Progenitor cell of endocrine pancreas (in vitro differentiated cells): ENCODE measurements around the gene SNX3. TPM values are rescaled to one million over a fixed set of nuclear protein-coding genes. Genes with fewer than 3 reads are reported as not detected.
A peak's percentile ranks its signal among the peaks of the same experiment; 100 is the strongest.

Experiments used
- DNase-seq: peaks from one replicate; pipeline ENCODE4 v3.0.0; 2021; ENCODE audit warnings: low spot score; ENCODE audit not compliant: unreplicated experiment
- H3K27ac Mint-ChIP-seq: 2 replicates; pipeline ENCODE4 v1.8.0; 2021; ENCODE audit warnings: mild to moderate bottlenecking, moderate library complexity, mixed read lengths
- H3K27me3 Mint-ChIP-seq: 2 replicates; pipeline ENCODE4 v1.8.0; 2021; ENCODE audit warnings: mixed read lengths
- H3K36me3 Mint-ChIP-seq: 2 replicates; pipeline ENCODE4 v1.8.0; 2022; ENCODE audit warnings: mixed read lengths; ENCODE audit not compliant: insufficient read depth
- H3K4me1 Mint-ChIP-seq: 2 replicates; pipeline ENCODE4 v1.8.0; 2021; ENCODE audit warnings: low read depth, mixed read lengths
- H3K4me3 Mint-ChIP-seq: 2 replicates; pipeline ENCODE4 v1.8.0; 2021; ENCODE audit warnings: low read depth, mild to moderate bottlenecking, moderate library complexity, mixed read lengths
- H3K9me3 Mint-ChIP-seq: 2 replicates; pipeline ENCODE4 v1.8.0; 2021; ENCODE audit warnings: low read depth, mixed read lengths
- CTCF ChIP-seq: fragments of 200-600 bp; sonication (generic); IDR thresholded peaks from one replicate; pipeline ENCODE4 v1.5.0; 2021; ENCODE audit warnings: antibody characterized with exemption, mild to moderate bottlenecking; ENCODE audit not compliant: unreplicated experiment
- total RNA-seq: library from RNA; stranded (reverse); gene quantifications from 2 replicates; pipeline ENCODE4 v1.2.1, GENCODE V29; 2021

The SNX3 gene
- total RNA-seq, 1 donor from 2014 or later: 95.5 TPM

DNA sequence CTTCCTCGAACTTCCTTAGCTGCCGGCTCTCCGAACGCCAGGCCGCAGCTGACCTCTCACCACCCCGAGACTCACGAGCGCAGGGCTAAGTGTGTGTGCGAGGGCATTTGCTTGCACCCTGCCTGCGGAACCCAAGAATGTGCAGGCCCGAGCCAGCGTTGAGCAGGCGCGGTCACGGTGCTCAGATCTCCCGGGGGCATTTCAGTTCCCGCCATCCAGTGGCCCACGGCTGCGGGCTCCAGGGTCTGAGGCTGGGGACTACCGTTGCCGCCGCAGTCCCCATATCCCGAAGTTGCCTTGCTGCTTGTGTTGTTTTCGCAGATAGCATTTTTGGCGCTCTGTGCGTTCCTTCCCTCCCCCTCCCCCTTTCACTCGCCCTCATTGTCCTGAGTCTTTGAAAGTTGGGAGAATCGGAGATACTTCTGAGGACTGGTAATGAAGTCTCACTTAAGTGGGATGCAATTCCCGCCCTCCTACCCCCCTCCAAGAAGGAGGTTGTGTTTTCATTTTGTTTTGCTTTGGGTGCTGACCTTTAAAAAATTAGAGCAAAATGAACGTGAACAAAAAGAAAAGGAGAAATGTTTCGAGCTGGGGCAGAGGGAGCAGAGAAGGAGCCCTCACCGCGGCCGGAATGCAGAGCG lies 93.3 kb downstream of the SNX3 start:
- Mint-ChIP-seq H3K4me1 (peaks cover 11% of the 10 kb centered on the region), H3K4me3 (no peak overlapping the region), H3K9me3 (no peaks in the 10 kb centered on the region), H3K36me3 (no peaks in the 10 kb centered on the region), H3K27me3 (peaks cover 92% of the 10 kb centered on the region), H3K27ac (no peak overlapping the region)
- DNase-seq: no peak
- no peak for TF ChIP-seq CTCF

GRCh38 chr6:108166664-108167448 lies 94.0 kb downstream of the SNX3 start:
- Mint-ChIP-seq H3K36me3 (no peaks in the 10 kb centered on the region), H3K27me3 (peaks cover 92% of the 10 kb centered on the region), H3K27ac (no peak overlapping the region), H3K4me3 (no peak overlapping the region), H3K9me3 (no peaks in the 10 kb centered on the region), H3K4me1 (peaks cover 11% of the 10 kb centered on the region)
- TF ChIP-seq CTCF: no peak
- DNase-seq: no peak

GRCh38 chr6:108165714-108166663 lies 94.9 kb downstream of the SNX3 start, which contains the start of gene NR2E1:
Gene NR2E1 (plus strand): TSS chr6:108166022. CDS start chr6:108166766, 744 bp downstream.
- no peak within 1 kb of the TSS for H3K27ac Mint-ChIP-seq
- H3K36me3 Mint-ChIP-seq: no peaks in the 10 kb centered on the region
- H3K4me1 Mint-ChIP-seq: peaks cover 11% of the 10 kb centered on the region
- peaks cover 92% of the 10 kb centered on the region for H3K27me3 Mint-ChIP-seq
- H3K9me3 Mint-ChIP-seq: no peaks in the 10 kb centered on the region
- TF ChIP-seq CTCF: peak; percentile 4
- H3K4me3 Mint-ChIP-seq: peak within 1 kb of the TSS; percentile 27
- DNase-seq: no peak

- TF ChIP-seq CTCF: no peak
- Mint-ChIP-seq H3K27ac (no peak overlapping the region), H3K4me3 (no peak overlapping the region), H3K9me3 (no peaks in the 10 kb centered on the region), H3K36me3 (no peaks in the 10 kb centered on the region), H3K4me1 (peaks cover 11% of the 10 kb centered on the region), H3K27me3 (peaks cover 92% of the 10 kb centered on the region)
- no peak for DNase-seq
Measured at GRCh38 chr6:108164815-108165706, 95.8 kb downstream of the SNX3 start.
